ENCODE measurements around the gene KIF16B. TPM values are rescaled to one million over a fixed set of nuclear protein-coding genes. Genes with fewer than 3 reads are reported as not detected.
"Not testable (repeated sequence)": the region's sequence is repeated elsewhere in the genome, so short reads cannot be mapped to it uniquely, and the experiment has no call there.

KIF16B gene
- total RNA-seq, 2 experiments from 2014 or later = 8.8 to 8.9 TPM

- no peak for DNase-seq
- H3K27me3 Mint-ChIP-seq = no peaks in the 10 kb centered on the region
- H3K4me1 Mint-ChIP-seq = no peaks in the 10 kb centered on the region
- ChIA-PET POLR2A (no interaction called here), CTCF (no interaction called here)
- H3K4me3 Mint-ChIP-seq = no peak overlapping the region
- no peak overlapping the region for H3K27ac Mint-ChIP-seq
- no peaks in the 10 kb centered on the region for H3K36me3 Mint-ChIP-seq (ENCODE audit: low read depth)
- H3K9me3 Mint-ChIP-seq = peaks cover 13% of the 10 kb centered on the region
Measured at GRCh38 chr20:16270314-16270931, 302.8 kb downstream of the KIF16B start.

- POLR2A ChIA-PET = no interaction called here
- no peaks in the 10 kb centered on the region for H3K36me3 Mint-ChIP-seq (ENCODE audit: low read depth)
Measured at GRCh38 chr20:16267526-16267925, 305.7 kb downstream of the KIF16B start.

GRCh38 chr20:16265334-16265733 lies 307.9 kb downstream of the KIF16B start:
- ChIA-PET POLR2A (no interaction called here), CTCF (no interaction called here)
- no peak overlapping the region for H3K27ac Mint-ChIP-seq
- H3K4me1 Mint-ChIP-seq = no peaks in the 10 kb centered on the region
- no peaks in the 10 kb centered on the region for H3K27me3 Mint-ChIP-seq
- H3K9me3 Mint-ChIP-seq = peaks cover 12% of the 10 kb centered on the region
- no peak for DNase-seq
- H3K36me3 Mint-ChIP-seq (ENCODE audit: low read depth) = no peaks in the 10 kb centered on the region
- H3K4me3 Mint-ChIP-seq = no peak overlapping the region

More at GRCh38 chr20:16267526-16267925, 305.7 kb downstream of the KIF16B start:
- CTCF ChIA-PET = no interaction called here
- Mint-ChIP-seq H3K4me1 (no peaks in the 10 kb centered on the region), H3K9me3 (peaks cover 13% of the 10 kb centered on the region), H3K27me3 (no peaks in the 10 kb centered on the region), H3K27ac (no peak overlapping the region), H3K4me3 (no peak overlapping the region)
- no peak for DNase-seq

- POLR2A ChIA-PET = no interaction called here
- H3K36me3 Mint-ChIP-seq (ENCODE audit: low read depth) = no peaks in the 10 kb centered on the region
- DNase-seq = no peak
- H3K9me3 Mint-ChIP-seq = peaks cover 13% of the 10 kb centered on the region
- no peak overlapping the region for H3K27ac Mint-ChIP-seq
- no peaks in the 10 kb centered on the region for H3K4me1 Mint-ChIP-seq
- H3K27me3 Mint-ChIP-seq = no peaks in the 10 kb centered on the region
- CTCF ChIA-PET = no interaction called here
- no peak overlapping the region for H3K4me3 Mint-ChIP-seq
Measured at GRCh38 chr20:16263582-16263981, 309.7 kb downstream of the KIF16B start.

- Mint-ChIP-seq H3K27me3 (no peaks in the 10 kb centered on the region), H3K4me3 (no peak overlapping the region), H3K36me3 (ENCODE audit: low read depth) (no peaks in the 10 kb centered on the region), H3K9me3 (peaks cover 13% of the 10 kb centered on the region), H3K4me1 (no peaks in the 10 kb centered on the region), H3K27ac (no peak overlapping the region)
- ChIA-PET POLR2A (no interaction called here), CTCF (interaction anchor here (1.5 kb wide), 1 partner anchor 11 kb away, joined by 3 read pairs; no protein-coding TSS in a partner anchor)
- DNase-seq = no peak
Measured at GRCh38 chr20:16262594-16262993, 310.7 kb downstream of the KIF16B start.

GRCh38 chr20:16261733-16262273 lies 311.4 kb downstream of the KIF16B start:
- ChIA-PET POLR2A (no interaction called here), CTCF (interaction anchor here (1.5 kb wide), 1 partner anchor 10 kb away, joined by 3 read pairs; no protein-coding TSS in a partner anchor)
- H3K4me3 Mint-ChIP-seq = no peak overlapping the region
- H3K4me1 Mint-ChIP-seq = no peaks in the 10 kb centered on the region
- H3K27me3 Mint-ChIP-seq = no peaks in the 10 kb centered on the region
- no peaks in the 10 kb centered on the region for H3K36me3 Mint-ChIP-seq (ENCODE audit: low read depth)
- DNase-seq = no peak
- peaks cover 9% of the 10 kb centered on the region for H3K9me3 Mint-ChIP-seq
- no peak overlapping the region for H3K27ac Mint-ChIP-seq

- DNase-seq = no peak
- Mint-ChIP-seq H3K4me1 (no peaks in the 10 kb centered on the region), H3K36me3 (ENCODE audit: low read depth) (no peaks in the 10 kb centered on the region), H3K4me3 (no peak overlapping the region), H3K27ac (no peak overlapping the region), H3K27me3 (no peaks in the 10 kb centered on the region), H3K9me3 (peaks cover 6% of the 10 kb centered on the region)
- CTCF ChIA-PET = no interaction called here
- POLR2A ChIA-PET = no interaction called here
Measured at GRCh38 chr20:16260911-16261310, 312.3 kb downstream of the KIF16B start.

- CTCF ChIA-PET, POLR2A ChIA-PET, H3K27ac Mint-ChIP-seq: not testable (repeated sequence)
Measured at GRCh38 chr20:16260133-16260532, 313.1 kb downstream of the KIF16B start.

GRCh38 chr20:16258766-16259165 lies 314.5 kb downstream of the KIF16B start:
- no peaks in the 10 kb centered on the region for H3K4me1 Mint-ChIP-seq
- peaks cover 2% of the 10 kb centered on the region for H3K9me3 Mint-ChIP-seq
- no peak overlapping the region for H3K4me3 Mint-ChIP-seq
- no peak overlapping the region for H3K27ac Mint-ChIP-seq
- no peaks in the 10 kb centered on the region for H3K36me3 Mint-ChIP-seq (ENCODE audit: low read depth)
- DNase-seq = no peak
- H3K27me3 Mint-ChIP-seq = no peaks in the 10 kb centered on the region
- CTCF ChIA-PET = no interaction called here
- POLR2A ChIA-PET = no interaction called here

More at GRCh38 chr20:16260133-16260532, 313.1 kb downstream of the KIF16B start:
- H3K36me3 Mint-ChIP-seq (ENCODE audit: low read depth); H3K9me3 Mint-ChIP-seq; H3K27me3 Mint-ChIP-seq; H3K4me1 Mint-ChIP-seq; DNase-seq; H3K4me3 Mint-ChIP-seq: not testable (repeated sequence)

GRCh38 chr20:16257813-16258430 lies 315.3 kb downstream of the KIF16B start:
- Mint-ChIP-seq H3K4me1 (no peaks in the 10 kb centered on the region), H3K9me3 (peaks cover 2% of the 10 kb centered on the region), H3K36me3 (ENCODE audit: low read depth) (no peaks in the 10 kb centered on the region), H3K4me3 (no peak overlapping the region), H3K27me3 (no peaks in the 10 kb centered on the region), H3K27ac (no peak overlapping the region)
- CTCF ChIA-PET = no interaction called here
- POLR2A ChIA-PET = no interaction called here
- DNase-seq = no peak

GRCh38 chr20:16257021-16257420 lies 316.2 kb downstream of the KIF16B start:
- Mint-ChIP-seq H3K27me3 (no peaks in the 10 kb centered on the region), H3K36me3 (ENCODE audit: low read depth) (no peaks in the 10 kb centered on the region), H3K4me1 (no peaks in the 10 kb centered on the region), H3K27ac (no peak overlapping the region), H3K9me3 (peaks cover 2% of the 10 kb centered on the region), H3K4me3 (no peak overlapping the region)
- POLR2A ChIA-PET = no interaction called here
- CTCF ChIA-PET = no interaction called here
- no peak for DNase-seq

GRCh38 chr20:16246870-16247269 lies 326.4 kb downstream of the KIF16B start:
- no peak for DNase-seq
- no peaks in the 10 kb centered on the region for H3K36me3 Mint-ChIP-seq (ENCODE audit: low read depth)
- H3K4me3 Mint-ChIP-seq = no peak overlapping the region
- H3K27ac Mint-ChIP-seq = no peak overlapping the region
- H3K4me1 Mint-ChIP-seq = no peaks in the 10 kb centered on the region
- H3K27me3 Mint-ChIP-seq = no peaks in the 10 kb centered on the region
- ChIA-PET POLR2A (no interaction called here), CTCF (no interaction called here)
- no peaks in the 10 kb centered on the region for H3K9me3 Mint-ChIP-seq

- H3K27me3 Mint-ChIP-seq = no peaks in the 10 kb centered on the region
- no peak overlapping the region for H3K27ac Mint-ChIP-seq
- DNase-seq = no peak
- POLR2A ChIA-PET = no interaction called here
- no peaks in the 10 kb centered on the region for H3K36me3 Mint-ChIP-seq (ENCODE audit: low read depth)
- H3K9me3 Mint-ChIP-seq = no peaks in the 10 kb centered on the region
- H3K4me1 Mint-ChIP-seq = no peaks in the 10 kb centered on the region
- no peak overlapping the region for H3K4me3 Mint-ChIP-seq
- CTCF ChIA-PET = no interaction called here
Measured at GRCh38 chr20:16246291-16246690, 327.0 kb downstream of the KIF16B start.

GRCh38 chr20:16245879-16246278 lies 327.4 kb downstream of the KIF16B start:
- no peaks in the 10 kb centered on the region for H3K4me1 Mint-ChIP-seq
- ChIA-PET POLR2A (no interaction called here), CTCF (no interaction called here)
- H3K36me3 Mint-ChIP-seq (ENCODE audit: low read depth) = no peaks in the 10 kb centered on the region
- H3K9me3 Mint-ChIP-seq = no peaks in the 10 kb centered on the region
- DNase-seq = no peak
- no peaks in the 10 kb centered on the region for H3K27me3 Mint-ChIP-seq
- no peak overlapping the region for H3K4me3 Mint-ChIP-seq
- H3K27ac Mint-ChIP-seq = no peak overlapping the region

All from activated CD4-positive, alpha-beta memory T cell treated with anti-CD3 and anti-CD28 coated beads, Interleukin-2, amount 10 ng/mL, durations not matched to agents 7 days and 5 days (primary cell).